Psoas muscle (tissue), 8 donors: Measurements from ENCODE around the gene MYBPC2. TPM values are rescaled to one million over a fixed set of nuclear protein-coding genes. Genes with fewer than 3 reads are reported as not detected.
A peak's percentile ranks its signal among the peaks of the same experiment; 100 is the strongest.

Experiments used
- ATAC-seq, 4 donors: fragments of 200-7000 bp; cut with Tn5 transposase; one replicate each; pipeline ENCODE4 v1.9.1; 2020; ENCODE audit warnings: moderate library complexity in 3 of 4, mild to moderate bottlenecking in 2 of 4
- DNase-seq, 2 donors: peaks; one replicate each; pipeline ENCODE4 v3.0.0-alpha.2; 2020
- H3K27ac ChIP-seq: fragments of 200-600 bp; one replicate; pipeline ENCODE4 v1.8.0; 2022
- H3K27me3 ChIP-seq, 3 donors: fragments of 200-600 bp in 1 of 3; one replicate each; pipeline versions ENCODE4 v1.6.1 to v1.8.0; 2013 to 2022; ENCODE audit warnings: low read length in 2 of 3, mild to moderate bottlenecking in 2 of 3, moderate library complexity in 1 of 3; ENCODE audit not compliant: insufficient read depth in 3 of 3
- H3K36me3 ChIP-seq, 2 donors: fragments of 200-600 bp in 1 of 2; one replicate each; pipeline versions ENCODE4 v1.6.1 to v1.8.0; 2013 to 2022; ENCODE audit warnings: low read depth in 1 of 2, mild to moderate bottlenecking in 1 of 2, moderate library complexity in 1 of 2; ENCODE audit not compliant: insufficient read depth in 1 of 2
- H3K4me1 ChIP-seq: fragments of 200-600 bp; one replicate; pipeline ENCODE4 v1.8.0; 2022
- H3K4me3 ChIP-seq: fragments of 200-600 bp; one replicate; pipeline ENCODE4 v1.8.0; 2022; ENCODE audit warnings: mild to moderate bottlenecking
- H3K9me3 ChIP-seq: fragments of 200-600 bp; one replicate; pipeline ENCODE4 v1.8.0; 2022
- WGBS, 3 donors: extraction: QIAGEN DNeasy Blood & Tissue Kit; methylation state at CpG; one replicate each; pipeline versions ENCODE4 v1.1.6 to v1.1.7; 2013; 5-methylcytosine and 5-hydroxymethylcytosine counted together
- intact Hi-C, 2 donors: fragments of 100-400 bp; cut with DNase I; formaldehyde crosslinking; loops; one replicate each; pipeline versions ENCODE4 v1.11.0 to v1.14.2; 2022
- polyA plus RNA-seq, 3 donors: library from polyadenylated mRNA; stranded (reverse); fragments of 200-250 nt; gene quantifications; one replicate each; pipeline ENCODE4 v1.2.3, GENCODE V29; 2013
- total RNA-seq, 4 donors: library from RNA; stranded (reverse); fragmentation: NEBNext Ultra II Directional in 2 of 4; extraction: Animal tissue kit (Norgen Biotek cat#: 25700) in 2 of 4; gene quantifications; one replicate each; pipeline versions ENCODE4 v1.2.1 to v1.2.4, GENCODE V29; 2021 to 2023
- TF ChIP-seq, protein P1 (sequence below): fragments of 200-600 bp; IDR thresholded peaks from one replicate; pipeline ENCODE4 v1.8.0; 2022; ENCODE audit warnings: antibody characterized with exemption
- donor health status: healthy with polysubstance abuse.
- donor health status: DM: no; HTN: no; CAD: no; lungs with moderate emphysema.
- donor health status: Bipolar disorder and iron deficiency.
- donor health status: healthy.
- donor health status: DM: yes; HTN: yes; CAD: no.
- donor health status: DM: no; HTN: no; CAD: no.
- donor health status: DM: no; HTN: no; CAD: no.
- donor health status: DM: yes; HTN: yes; CAD: no.

The MYBPC2 gene
- total and polyA plus RNA-seq, 7 donors = 65.8 to 1,898 (median 1,123) TPM

DNA sequence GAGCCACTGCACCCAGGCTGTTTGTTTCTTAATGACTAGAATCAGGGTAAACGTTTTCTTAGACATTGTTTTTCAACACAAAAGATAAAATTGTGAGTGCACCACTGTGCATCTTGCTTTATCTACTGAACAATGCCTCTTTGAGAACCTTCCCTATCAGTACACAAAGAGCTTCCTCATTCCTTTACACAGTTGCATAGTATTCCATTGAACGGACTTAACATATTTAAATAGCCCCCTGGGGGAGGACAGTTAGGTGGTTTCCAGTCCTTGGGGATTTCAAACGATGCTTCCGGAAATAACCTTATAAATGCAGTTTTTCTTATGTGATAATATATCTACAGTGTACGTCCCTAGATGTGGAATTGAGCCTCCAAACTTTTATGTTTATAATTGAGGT is 39.9 kb upstream of the MYBPC2 start:
- no peak overlapping the region for H3K4me3 ChIP-seq
- ATAC-seq = no peak

DNA sequence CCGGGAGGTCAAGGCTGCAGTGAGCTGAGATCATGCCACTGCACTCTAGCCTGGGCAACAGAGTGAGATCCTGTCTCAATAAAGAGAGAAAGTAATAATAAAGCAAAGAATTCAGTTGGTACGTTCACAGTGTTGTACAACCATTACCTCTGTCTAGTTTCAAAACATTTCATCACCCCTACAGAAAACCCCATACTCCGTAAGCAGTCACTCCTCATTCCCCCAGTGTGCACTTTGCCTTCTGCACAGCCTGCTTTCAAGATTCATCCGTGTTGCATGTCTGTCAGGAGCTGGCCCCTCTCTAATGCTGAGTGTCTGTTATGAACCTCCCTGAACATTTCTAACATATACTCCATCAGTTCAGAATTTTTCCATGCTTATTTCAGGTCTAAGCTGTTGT is 39.1 kb upstream of the MYBPC2 start:
- Histone ChIP-seq H3K27me3 (no peaks in the 10 kb centered on the region), H3K36me3 (no peaks in the 10 kb centered on the region), H3K9me3 (no peaks in the 10 kb centered on the region), H3K27ac (no peak overlapping the region), H3K4me3 (no peak overlapping the region), H3K4me1 (no peaks in the 10 kb centered on the region)
- 93 to 95% (median 94%) methylated on average over 4 of the region's 4 CpGs for WGBS, 3 donors
- intact Hi-C loops = no loop called here
- DNase-seq = no peak
- no peak for ATAC-seq
- TF ChIP-seq, protein P1, sequence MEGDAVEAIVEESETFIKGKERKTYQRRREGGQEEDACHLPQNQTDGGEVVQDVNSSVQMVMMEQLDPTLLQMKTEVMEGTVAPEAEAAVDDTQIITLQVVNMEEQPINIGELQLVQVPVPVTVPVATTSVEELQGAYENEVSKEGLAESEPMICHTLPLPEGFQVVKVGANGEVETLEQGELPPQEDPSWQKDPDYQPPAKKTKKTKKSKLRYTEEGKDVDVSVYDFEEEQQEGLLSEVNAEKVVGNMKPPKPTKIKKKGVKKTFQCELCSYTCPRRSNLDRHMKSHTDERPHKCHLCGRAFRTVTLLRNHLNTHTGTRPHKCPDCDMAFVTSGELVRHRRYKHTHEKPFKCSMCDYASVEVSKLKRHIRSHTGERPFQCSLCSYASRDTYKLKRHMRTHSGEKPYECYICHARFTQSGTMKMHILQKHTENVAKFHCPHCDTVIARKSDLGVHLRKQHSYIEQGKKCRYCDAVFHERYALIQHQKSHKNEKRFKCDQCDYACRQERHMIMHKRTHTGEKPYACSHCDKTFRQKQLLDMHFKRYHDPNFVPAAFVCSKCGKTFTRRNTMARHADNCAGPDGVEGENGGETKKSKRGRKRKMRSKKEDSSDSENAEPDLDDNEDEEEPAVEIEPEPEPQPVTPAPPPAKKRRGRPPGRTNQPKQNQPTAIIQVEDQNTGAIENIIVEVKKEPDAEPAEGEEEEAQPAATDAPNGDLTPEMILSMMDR = no peak

More for the DNA sequence above, 39.9 kb upstream of the MYBPC2 start:
- no peaks in the 10 kb centered on the region for H3K9me3 ChIP-seq
- no peaks in the 10 kb centered on the region for H3K36me3 ChIP-seq
- no peaks in the 10 kb centered on the region for H3K27me3 ChIP-seq
- no peaks in the 10 kb centered on the region for H3K4me1 ChIP-seq
- TF ChIP-seq, protein P1 = no peak
- intact Hi-C loops = no loop called here
- H3K27ac ChIP-seq = no peak overlapping the region
- DNase-seq = no peak
- 95 to 96% (median 96%) methylated on average over 5 of the region's 5 CpGs for WGBS, 3 donors

DNA sequence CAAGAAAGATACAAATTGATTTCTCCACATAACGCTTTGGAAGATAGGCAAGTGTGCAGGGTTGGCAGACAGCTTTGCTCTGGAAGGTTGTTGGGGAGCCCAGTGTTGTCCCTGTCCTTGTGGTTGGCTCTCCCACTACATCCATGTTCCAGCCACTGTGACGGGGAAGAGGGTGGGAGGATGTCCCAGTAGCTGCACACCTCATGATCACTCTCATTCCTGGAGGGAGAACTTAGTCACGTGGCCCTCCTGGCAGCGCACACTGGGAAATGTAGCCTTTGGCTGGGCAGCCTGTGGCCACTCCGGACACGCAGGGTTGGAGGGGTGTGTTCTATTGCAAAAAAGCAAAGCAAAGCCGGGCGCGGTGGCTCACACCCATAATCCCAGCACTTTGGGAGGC is 38.7 kb upstream of the MYBPC2 start:
- no peaks in the 10 kb centered on the region for H3K9me3 ChIP-seq
- no peaks in the 10 kb centered on the region for H3K27me3 ChIP-seq
- no peak overlapping the region for H3K27ac ChIP-seq
- TF ChIP-seq, protein P1 = no peak
- WGBS, 3 donors = 78 to 91% (median 88%) methylated on average over 9 of the region's 9 CpGs
- H3K4me3 ChIP-seq = no peak overlapping the region
- H3K36me3 ChIP-seq = no peaks in the 10 kb centered on the region
- no peaks in the 10 kb centered on the region for H3K4me1 ChIP-seq
- no peak for DNase-seq
- intact Hi-C loops = no loop called here
- ATAC-seq = peak in 2 of 4 donors; percentile 55 to 62

DNA sequence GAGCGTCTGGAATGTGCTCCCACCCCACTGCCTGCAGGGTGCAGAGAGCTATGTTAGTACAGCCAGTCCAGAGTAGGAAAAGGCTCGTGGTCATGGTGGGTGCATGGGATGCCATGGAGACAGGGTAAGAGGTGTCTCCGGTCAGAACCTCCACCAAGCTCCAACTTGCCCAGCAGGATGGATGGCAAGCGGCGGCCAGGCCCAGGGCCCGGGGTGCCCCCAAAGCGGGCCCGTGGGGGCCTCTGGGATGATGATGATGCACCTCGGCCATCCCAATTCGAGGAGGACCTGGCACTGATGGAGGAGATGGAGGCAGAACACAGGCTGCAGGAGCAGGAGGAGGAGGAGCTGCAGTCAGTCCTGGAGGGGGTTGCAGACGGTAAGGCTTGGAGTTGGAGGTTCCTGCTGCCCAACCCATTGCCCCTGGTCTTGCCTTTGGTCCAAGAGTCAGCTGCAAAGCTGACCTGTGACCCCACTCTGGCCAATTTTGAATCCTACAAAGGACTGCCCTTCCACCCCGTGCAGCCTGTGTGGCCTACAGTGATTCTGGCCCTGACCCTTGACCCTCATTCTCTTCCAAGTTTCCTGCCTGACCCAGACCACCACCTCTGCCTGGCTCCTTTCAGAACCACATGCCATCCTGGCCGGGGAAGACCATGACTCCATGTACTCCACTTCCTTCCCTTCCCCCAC is 33.9 kb upstream of the MYBPC2 start:
- no peak for DNase-seq
- Histone ChIP-seq H3K9me3 (no peaks in the 10 kb centered on the region), H3K36me3 (peaks cover 0 to under 1% of the 10 kb centered on the region in 2 donors), H3K27ac (no peak overlapping the region), H3K27me3 (no peaks in the 10 kb centered on the region), H3K4me3 (no peak overlapping the region), H3K4me1 (no peaks in the 10 kb centered on the region)
- ATAC-seq = no peak
- 89 to 96% (median 92%) methylated on average over 10 to 13 of the region's 13 CpGs for WGBS, 3 donors
- TF ChIP-seq, protein P1 = no peak
- intact Hi-C loops = no loop called here

DNA sequence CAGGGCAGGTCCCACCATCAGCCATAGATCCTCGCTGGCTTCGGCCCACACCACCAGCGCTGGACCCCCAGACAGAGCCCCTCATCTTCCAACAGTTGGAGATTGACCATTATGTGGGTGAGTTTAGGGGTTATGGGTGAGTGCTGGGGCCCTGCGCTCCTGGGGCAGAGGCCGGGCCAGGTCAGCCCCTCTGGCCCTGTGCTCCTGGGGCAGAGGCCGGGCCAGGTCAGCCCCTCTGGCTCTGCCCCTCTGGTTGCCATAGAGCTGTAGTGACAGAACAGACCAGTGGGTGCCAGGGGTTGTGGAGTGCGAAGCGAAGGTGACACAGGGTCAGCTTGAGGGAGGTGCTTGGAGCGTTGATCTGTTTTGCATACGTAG is 33.3 kb upstream of the MYBPC2 start:
- H3K36me3 ChIP-seq = peaks cover 0 to 4% of the 10 kb centered on the region in 2 donors
- no peak overlapping the region for H3K4me3 ChIP-seq
- ATAC-seq = no peak
- 95 to 98% (median 96%) methylated on average over 10 of the region's 10 CpGs for WGBS, 3 donors
- intact Hi-C loops = no loop called here
- H3K27ac ChIP-seq = no peak overlapping the region
- H3K9me3 ChIP-seq = no peaks in the 10 kb centered on the region
- no peak for DNase-seq
- TF ChIP-seq, protein P1 = no peak
- H3K27me3 ChIP-seq = no peaks in the 10 kb centered on the region
- no peaks in the 10 kb centered on the region for H3K4me1 ChIP-seq
